RWPE2 (cell line): ENCODE data around the gene KRT14.

Experiments
- ATAC-seq: fragments of 200-7000 bp; cut with Tn5 transposase; 3 replicates; pipeline ENCODE4 v1.9.1; 2021; ENCODE audit warnings: low read depth
- DNase-seq: peaks from one replicate; pipeline ENCODE4 v3.0.0-alpha.2; 2020; ENCODE audit warnings: low spot score
- H3K27ac ChIP-seq: fragments of 450-650 bp; 2 replicates; pipeline ENCODE4 v1.5.1; 2017; ENCODE audit warnings: mild to moderate bottlenecking; ENCODE audit not compliant: poor library complexity, severe bottlenecking
- H3K27me3 ChIP-seq: fragments of 250-450 bp; sonication (Bioruptor Pico); 2 replicates; pipeline ENCODE4 v1.5.1; 2021; ENCODE audit warnings: mild to moderate bottlenecking, moderate library complexity; ENCODE audit not compliant: insufficient read depth, poor library complexity, severe bottlenecking
- H3K36me3 ChIP-seq: fragments of 250-450 bp; sonication (Bioruptor Pico); 2 replicates; pipeline ENCODE4 v1.5.1; 2020; ENCODE audit warnings: low read depth, mild to moderate bottlenecking, moderate library complexity
- H3K4me1 ChIP-seq: fragments of 250-450 bp; sonication (Bioruptor Pico); 2 replicates; pipeline ENCODE4 v1.5.1; 2021; ENCODE audit warnings: mild to moderate bottlenecking, moderate library complexity; ENCODE audit not compliant: insufficient read depth, poor library complexity, severe bottlenecking
- H3K4me3 ChIP-seq: fragments of 250-450 bp; sonication (Bioruptor Pico); 2 replicates; pipeline ENCODE4 v1.5.1; 2021; ENCODE audit warnings: mild to moderate bottlenecking, moderate library complexity; ENCODE audit not compliant: severe bottlenecking
- H3K9me3 ChIP-seq: fragments of 250-450 bp; sonication (Bioruptor Pico); 2 replicates; pipeline ENCODE4 v1.5.1; 2021; ENCODE audit warnings: mild to moderate bottlenecking, moderate library complexity; ENCODE audit not compliant: severe bottlenecking
- CTCF ChIP-seq: fragments of 450-650 bp; IDR thresholded peaks from one replicate; pipeline ENCODE4 v1.5.1; 2017; ENCODE audit warnings: mild to moderate bottlenecking, moderate library complexity; ENCODE audit not compliant: poor library complexity, severe bottlenecking

KRT14 gene

GRCh38 chr17:41540921-41541625 is 45.6 kb downstream of the KRT14 start:
- no peak for DNase-seq
- ATAC-seq: peak; percentile 63
- H3K36me3 ChIP-seq: no peaks in the 10 kb centered on the region
- H3K4me1 ChIP-seq: peaks cover 35% of the 10 kb centered on the region
- TF ChIP-seq CTCF: no peak
- no peak overlapping the region for H3K27ac ChIP-seq
- H3K27me3 ChIP-seq: no peaks in the 10 kb centered on the region
- H3K9me3 ChIP-seq: no peaks in the 10 kb centered on the region
- no peak overlapping the region for H3K4me3 ChIP-seq

- no peak for DNase-seq
Measured at GRCh38 chr17:41539979-41540701, 46.6 kb downstream of the KRT14 start.

GRCh38 chr17:41539071-41539492 is 47.6 kb downstream of the KRT14 start:
- no peak for TF ChIP-seq CTCF
- H3K27ac ChIP-seq: peak overlapping the region; percentile 68
- H3K9me3 ChIP-seq: no peaks in the 10 kb centered on the region
- DNase-seq (no peak), ATAC-seq (no peak; the same call in 2 of the 3 replicates)
- no peaks in the 10 kb centered on the region for H3K36me3 ChIP-seq
- H3K27me3 ChIP-seq: no peaks in the 10 kb centered on the region
- H3K4me1 ChIP-seq: peaks cover 38% of the 10 kb centered on the region
- H3K4me3 ChIP-seq: no peak overlapping the region

More at GRCh38 chr17:41539979-41540701, 46.6 kb downstream of the KRT14 start:
- no peak overlapping the region for H3K27ac ChIP-seq
- no peaks in the 10 kb centered on the region for H3K27me3 ChIP-seq
- peaks cover 38% of the 10 kb centered on the region for H3K4me1 ChIP-seq
- no peak for TF ChIP-seq CTCF
- no peak overlapping the region for H3K4me3 ChIP-seq
- H3K9me3 ChIP-seq: no peaks in the 10 kb centered on the region
- H3K36me3 ChIP-seq: no peaks in the 10 kb centered on the region
- no peak for ATAC-seq

GRCh38 chr17:41538565-41538991 is 48.1 kb downstream of the KRT14 start:
- Histone ChIP-seq H3K36me3 (no peaks in the 10 kb centered on the region), H3K4me3 (no peak overlapping the region), H3K27me3 (no peaks in the 10 kb centered on the region), H3K4me1 (peaks cover 38% of the 10 kb centered on the region), H3K27ac (peak overlapping the region; percentile 68), H3K9me3 (no peaks in the 10 kb centered on the region)
- no peak for TF ChIP-seq CTCF
- ATAC-seq (peak; percentile 47), DNase-seq (no peak)
